ENCODE measurements around the gene NRXN3. TPM values are rescaled to one million over a fixed set of nuclear protein-coding genes. Genes with fewer than 3 reads are reported as not detected.

Gene NRXN3
- total and polyA plus RNA-seq, 11 donors = 0.19 to 2.2 (median 1.1) TPM

DNA sequence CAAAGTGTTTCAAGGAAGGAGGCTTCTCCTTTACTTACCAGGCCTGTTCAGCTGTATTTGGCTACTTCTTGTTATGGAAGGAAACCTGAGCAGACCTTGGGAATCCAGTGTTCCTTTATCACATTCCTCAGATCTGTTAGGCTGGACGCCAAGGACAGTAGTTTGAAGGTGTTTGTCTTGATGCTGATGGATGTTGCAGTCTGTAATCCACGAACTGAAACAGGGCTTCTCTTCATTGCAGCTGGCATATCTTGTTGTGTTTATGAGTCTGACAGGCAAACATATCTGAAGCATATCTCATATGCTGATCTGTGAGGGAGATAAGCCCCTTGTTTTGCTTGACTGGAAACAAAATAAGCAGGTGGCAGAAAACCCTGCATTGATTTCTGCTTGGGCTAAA, 904.3 kb downstream of the NRXN3 start:
- TF ChIP-seq, protein P1, sequence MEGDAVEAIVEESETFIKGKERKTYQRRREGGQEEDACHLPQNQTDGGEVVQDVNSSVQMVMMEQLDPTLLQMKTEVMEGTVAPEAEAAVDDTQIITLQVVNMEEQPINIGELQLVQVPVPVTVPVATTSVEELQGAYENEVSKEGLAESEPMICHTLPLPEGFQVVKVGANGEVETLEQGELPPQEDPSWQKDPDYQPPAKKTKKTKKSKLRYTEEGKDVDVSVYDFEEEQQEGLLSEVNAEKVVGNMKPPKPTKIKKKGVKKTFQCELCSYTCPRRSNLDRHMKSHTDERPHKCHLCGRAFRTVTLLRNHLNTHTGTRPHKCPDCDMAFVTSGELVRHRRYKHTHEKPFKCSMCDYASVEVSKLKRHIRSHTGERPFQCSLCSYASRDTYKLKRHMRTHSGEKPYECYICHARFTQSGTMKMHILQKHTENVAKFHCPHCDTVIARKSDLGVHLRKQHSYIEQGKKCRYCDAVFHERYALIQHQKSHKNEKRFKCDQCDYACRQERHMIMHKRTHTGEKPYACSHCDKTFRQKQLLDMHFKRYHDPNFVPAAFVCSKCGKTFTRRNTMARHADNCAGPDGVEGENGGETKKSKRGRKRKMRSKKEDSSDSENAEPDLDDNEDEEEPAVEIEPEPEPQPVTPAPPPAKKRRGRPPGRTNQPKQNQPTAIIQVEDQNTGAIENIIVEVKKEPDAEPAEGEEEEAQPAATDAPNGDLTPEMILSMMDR (IDR thresholded peaks at IDR 0.05) = no peak
- no peak for TF ChIP-seq POLR2A (IDR thresholded peaks at IDR 0.05)
- intact Hi-C loops (cut with DNase I) = no loop called here
- no peaks in the 10 kb centered on the region for H3K36me3 ChIP-seq
- no peak overlapping the region for H3K4me3 ChIP-seq
- WGBS, 4 donors = 27 to 39% (median 37%) methylated on average over 2 of the region's 2 CpGs
- DNase-seq (no peak), ATAC-seq (no peak)
- H3K9me3 ChIP-seq = no peaks in the 10 kb centered on the region
- H3K27ac ChIP-seq = no peak overlapping the region
- H3K4me1 ChIP-seq = no peaks in the 10 kb centered on the region
- peaks cover 0 to 6% (median 0%) of the 10 kb centered on the region in 9 donors for H3K27me3 ChIP-seq

DNA sequence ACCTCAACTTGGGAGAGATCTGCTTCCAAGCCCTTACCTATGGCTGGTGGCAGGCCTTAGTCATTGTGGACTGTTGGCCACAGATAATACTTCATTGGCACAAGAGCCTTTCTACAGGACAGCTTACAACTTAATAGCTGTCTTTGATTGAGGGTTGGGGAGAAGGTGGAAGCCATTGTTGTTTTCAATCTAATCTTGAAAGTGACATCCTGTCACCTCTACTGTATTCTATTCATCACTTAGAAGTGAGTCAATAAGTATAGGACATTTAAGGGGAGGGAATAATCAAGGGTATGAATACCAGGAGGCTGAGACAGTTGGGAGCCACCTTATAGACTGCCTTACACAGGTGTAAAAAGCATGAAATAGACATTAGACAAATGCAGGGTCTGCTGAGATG, 906.3 kb downstream of the NRXN3 start:
- Histone ChIP-seq H3K36me3 (no peaks in the 10 kb centered on the region), H3K4me1 (no peaks in the 10 kb centered on the region), H3K27ac (no peak overlapping the region), H3K4me3 (no peak overlapping the region), H3K27me3 (peaks cover 0 to 6% (median 0%) of the 10 kb centered on the region in 9 donors), H3K9me3 (no peaks in the 10 kb centered on the region)
- DNase-seq (no peak), ATAC-seq (no peak)
- TF ChIP-seq, protein P1 (IDR thresholded peaks at IDR 0.05) = no peak
- no peak for TF ChIP-seq POLR2A (IDR thresholded peaks at IDR 0.05)
- intact Hi-C loops (cut with DNase I) = no loop called here

DNA sequence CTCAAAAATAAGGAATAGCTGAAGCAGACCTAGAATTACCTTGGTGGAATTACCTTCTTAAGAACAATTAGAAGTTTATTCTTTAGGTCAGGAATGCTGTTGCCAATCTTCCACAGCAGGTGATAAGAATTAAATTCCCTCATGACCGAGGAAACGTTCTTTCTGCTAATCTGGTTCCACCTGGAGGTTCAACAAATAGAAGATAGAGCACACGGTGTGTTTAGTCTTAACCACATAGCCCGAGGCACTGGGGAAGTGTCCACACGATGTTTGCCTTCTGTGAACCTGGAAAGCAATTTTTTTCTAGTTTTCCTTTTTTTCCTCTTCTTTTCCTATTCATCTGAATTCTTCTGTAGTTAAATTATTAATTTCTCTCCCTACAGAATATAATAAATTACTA, 906.9 kb downstream of the NRXN3 start:
- no peaks in the 10 kb centered on the region for H3K36me3 ChIP-seq
- no peaks in the 10 kb centered on the region for H3K9me3 ChIP-seq
- 46 to 63% (median 55%) methylated on average over 5 of the region's 5 CpGs for WGBS, 4 donors
- no peak overlapping the region for H3K27ac ChIP-seq
- TF ChIP-seq, protein P1 (IDR thresholded peaks at IDR 0.05) = no peak
- TF ChIP-seq POLR2A (IDR thresholded peaks at IDR 0.05) = no peak
- peaks cover 0 to 6% (median 0%) of the 10 kb centered on the region in 9 donors for H3K27me3 ChIP-seq
- ATAC-seq (no peak), DNase-seq (no peak)
- no peak overlapping the region for H3K4me3 ChIP-seq
- no peaks in the 10 kb centered on the region for H3K4me1 ChIP-seq
- intact Hi-C loops (cut with DNase I) = no loop called here

DNA sequence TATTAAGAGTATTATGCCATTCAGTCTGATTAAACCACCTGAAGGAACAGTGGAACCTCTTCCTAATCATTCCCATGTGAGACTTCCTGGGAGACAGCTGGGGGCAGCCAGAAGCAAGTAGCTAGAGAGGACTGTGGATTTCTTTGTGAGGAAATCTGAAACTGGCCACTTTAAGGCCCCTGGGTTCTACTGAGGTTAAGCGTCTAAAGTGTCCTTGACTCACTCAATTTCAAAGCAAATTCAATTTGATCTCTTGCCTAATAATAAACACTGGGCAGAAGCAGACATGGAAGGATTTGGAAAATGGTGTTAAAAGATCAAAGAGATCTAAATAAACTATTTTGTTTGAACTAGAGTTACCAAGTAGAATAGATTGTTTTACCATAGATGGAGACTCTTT, 909.9 kb downstream of the NRXN3 start:
- H3K27me3 ChIP-seq = peaks cover 0 to 6% (median 0%) of the 10 kb centered on the region in 9 donors
- no peak overlapping the region for H3K27ac ChIP-seq
- ATAC-seq (no peak), DNase-seq (no peak)
- no peaks in the 10 kb centered on the region for H3K9me3 ChIP-seq
- no peaks in the 10 kb centered on the region for H3K36me3 ChIP-seq
- 86 to 100% (median 94%) methylated on average over 1 of the region's 1 CpG for WGBS, 4 donors
- intact Hi-C loops (cut with DNase I) = no loop called here
- H3K4me3 ChIP-seq = no peak overlapping the region
- TF ChIP-seq, protein P1 (IDR thresholded peaks at IDR 0.05) = no peak
- TF ChIP-seq POLR2A (IDR thresholded peaks at IDR 0.05) = no peak
- no peaks in the 10 kb centered on the region for H3K4me1 ChIP-seq

Measured in heart left ventricle (tissue), 16 donors.